Right ventricle myocardium superior (tissue), 1 donor: ENCODE measurements around the gene ANO2. TPM values are rescaled to one million over a fixed set of nuclear protein-coding genes. Genes with fewer than 3 reads are reported as not detected.

ENCODE experiments used
- ATAC-seq: fragments of 200-7000 bp; cut with Tn5 transposase; one replicate; pipeline ENCODE4 v1.9.1; 2020; ENCODE audit warnings: mild to moderate bottlenecking; ENCODE audit not compliant: poor library complexity
- DNase-seq: peaks from one replicate; pipeline ENCODE4 v3.0.0-alpha.2; 2020
- intact Hi-C: fragments of 100-400 bp; cut with DNase I; formaldehyde crosslinking; loops from one replicate; pipeline ENCODE4 v1.11.2; 2022
- total RNA-seq: library from RNA; stranded (reverse); fragmentation: NEBNext Ultra II Directional; extraction: Animal tissue kit (Norgen Biotek cat#: 25700); gene quantifications from one replicate; pipeline ENCODE4 v1.2.1, GENCODE V29; 2021
- donor health status: DM: no; HTN: yes; CAD: no; lungs with severe emphysema.

ANO2 gene
- total RNA-seq, 1 donor from 2014 or later: 12.6 TPM

DNA sequence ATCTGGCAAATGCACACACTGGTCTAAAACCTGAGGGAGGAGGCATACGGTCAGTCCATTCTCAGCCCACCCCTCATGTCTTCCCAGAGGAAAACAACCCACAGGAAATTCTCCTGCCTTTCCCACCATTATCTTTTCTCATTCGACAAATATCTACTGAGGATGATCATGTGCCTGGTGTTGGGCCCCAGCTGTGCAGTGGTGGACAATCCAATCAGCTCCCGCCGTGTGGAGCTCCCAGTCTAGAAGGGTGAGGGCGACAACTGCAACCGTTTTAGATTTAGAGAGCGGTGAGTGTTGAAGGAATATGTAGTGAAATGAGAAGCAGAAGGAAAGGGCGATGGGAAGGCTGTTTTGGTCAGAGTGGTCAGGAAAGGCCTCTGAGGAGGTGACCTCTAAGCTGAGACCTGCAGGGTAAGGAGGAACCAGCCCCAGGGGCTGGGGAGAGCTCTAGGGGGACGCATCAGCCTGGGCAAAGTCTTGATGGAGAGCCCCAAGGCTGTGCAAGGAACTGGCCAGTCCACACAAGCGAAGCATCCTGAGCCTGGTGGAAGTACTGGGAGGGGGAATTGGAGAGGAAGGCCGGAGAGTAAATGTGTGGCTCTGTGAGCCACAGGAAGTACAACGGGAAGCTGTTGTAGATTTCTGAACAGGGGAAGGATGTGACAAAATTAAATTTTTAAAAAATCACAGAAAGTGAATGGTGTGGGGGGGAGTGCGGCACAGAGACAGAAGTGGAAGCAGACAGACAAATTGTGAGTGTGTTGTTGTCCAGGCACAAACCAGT is 320.4 kb downstream of the ANO2 start:
- DNase-seq: no peak
- no peak for ATAC-seq
- intact Hi-C loops: no loop called here

DNA sequence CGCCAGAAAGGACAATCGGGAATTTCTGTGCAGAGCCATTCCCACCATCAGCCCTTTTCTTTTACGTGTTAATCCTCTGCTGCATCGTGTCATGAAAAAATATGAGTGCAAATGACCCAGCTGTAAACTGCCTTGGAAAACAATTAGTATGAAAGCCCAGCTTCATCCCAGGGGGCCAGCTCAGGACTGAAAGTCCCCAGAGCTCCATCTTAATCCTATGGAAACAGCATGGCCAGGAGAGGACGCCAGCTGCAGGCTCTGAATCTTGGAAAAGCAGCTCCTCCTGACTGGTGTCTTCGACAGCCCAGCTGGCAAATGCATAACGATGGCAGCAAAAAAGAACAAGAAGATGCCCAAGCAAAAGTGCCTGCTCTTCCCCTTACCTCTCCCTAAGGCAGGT is 321.6 kb downstream of the ANO2 start:
- no peak for DNase-seq
- intact Hi-C loops: no loop called here
- no peak for ATAC-seq

DNA sequence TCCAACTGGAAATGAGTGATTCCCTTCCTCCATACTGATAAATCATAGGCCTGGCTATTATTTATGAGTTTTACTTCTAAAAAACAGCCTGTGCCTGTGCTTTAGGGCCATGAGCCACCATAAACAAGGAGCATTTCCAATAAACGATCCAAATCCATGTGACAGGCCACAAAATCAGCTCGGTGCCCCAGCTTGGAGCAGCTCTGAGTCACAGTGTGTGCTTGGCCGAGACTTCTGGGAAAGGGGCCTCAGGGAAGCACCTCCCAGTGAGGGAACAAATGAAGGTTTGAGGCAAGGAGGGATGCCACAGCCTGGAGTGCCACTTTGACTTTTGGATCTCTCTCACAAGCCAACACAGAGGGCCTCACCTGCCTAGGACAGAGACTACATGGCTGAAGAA is 322.8 kb downstream of the ANO2 start:
- no peak for ATAC-seq
- DNase-seq: no peak
- intact Hi-C loops: no loop called here

DNA sequence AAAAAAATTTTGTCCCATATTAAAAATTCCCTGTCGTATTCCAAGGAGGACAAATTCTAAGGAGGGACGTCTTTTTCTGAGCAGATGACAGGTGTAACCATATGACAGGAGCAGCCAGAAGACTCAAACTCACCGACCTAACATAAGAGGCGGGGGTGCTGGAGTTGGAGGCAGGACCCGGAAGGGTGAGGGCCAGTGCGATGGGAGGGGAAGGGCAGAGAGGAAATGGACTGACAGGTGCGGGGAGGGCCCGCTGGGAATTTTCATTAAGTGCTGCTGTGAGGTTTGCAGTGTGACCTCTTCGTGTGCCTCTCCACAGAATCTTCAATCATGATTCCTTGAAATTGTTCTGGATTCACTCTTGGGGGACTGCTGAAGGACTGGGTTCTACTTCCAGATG is 323.7 kb downstream of the ANO2 start:
- no peak for DNase-seq
- no peak for ATAC-seq
- intact Hi-C loops: no loop called here

DNA sequence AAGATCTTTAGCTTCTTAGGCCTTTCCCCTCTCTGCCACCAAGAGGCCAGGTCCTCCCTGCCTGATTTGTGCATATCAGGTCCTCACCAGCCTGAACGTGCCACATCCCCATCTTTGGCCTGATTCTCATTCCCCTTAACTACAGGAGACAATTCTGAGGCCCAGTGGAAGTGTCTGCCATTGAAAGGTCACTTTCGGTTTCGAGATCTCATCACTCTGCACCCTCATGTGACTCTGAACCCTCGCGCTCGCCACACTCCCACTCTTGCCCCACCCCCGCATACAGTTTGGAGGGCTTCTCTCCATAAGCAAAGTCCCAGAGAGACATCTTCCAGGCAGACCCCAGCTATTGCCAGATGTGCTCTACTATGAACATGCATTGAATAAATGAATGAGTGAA is 324.2 kb downstream of the ANO2 start:
- intact Hi-C loops: no loop called here
- ATAC-seq (no peak), DNase-seq (no peak)

DNA sequence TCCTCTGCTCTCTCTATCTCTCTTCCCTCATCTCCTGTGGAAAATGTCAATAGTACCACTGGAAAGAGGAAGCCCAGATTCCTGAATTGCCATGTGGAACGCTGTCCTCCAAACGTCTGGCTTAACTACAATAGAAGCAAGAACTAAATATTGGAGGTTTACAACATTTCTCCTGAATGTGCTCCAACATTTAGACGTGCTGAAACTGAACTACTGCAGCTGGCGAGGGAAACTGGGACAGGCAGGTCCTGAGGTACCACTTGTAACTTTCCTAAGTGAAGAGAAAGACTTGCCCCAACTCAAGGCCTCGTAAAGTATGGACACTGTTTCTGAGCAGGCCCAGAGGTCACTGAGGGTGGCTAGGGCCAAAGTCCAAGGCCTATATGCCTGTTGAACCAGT is 325.4 kb downstream of the ANO2 start:
- DNase-seq (no peak), ATAC-seq (peak; percentile 65)
- intact Hi-C loops: no loop called here

DNA sequence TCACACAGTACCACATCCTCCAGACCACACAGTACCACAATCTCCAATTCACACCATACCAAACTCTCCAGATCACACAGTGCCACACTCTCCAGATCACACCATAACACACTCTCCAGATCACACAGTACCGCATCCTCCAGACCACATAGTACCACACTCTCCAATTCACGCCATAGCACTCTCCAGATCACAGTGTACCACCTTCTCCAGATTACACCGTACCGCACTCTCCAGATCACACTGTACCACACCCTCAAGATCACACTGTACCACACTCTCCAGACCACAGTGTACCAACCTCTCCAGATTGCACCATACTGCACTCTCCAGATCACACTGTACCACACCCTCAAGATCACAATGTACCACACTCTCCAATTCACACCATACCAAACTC is 328.2 kb downstream of the ANO2 start:
- DNase-seq (no peak), ATAC-seq (no peak)
- intact Hi-C loops: no loop called here

DNA sequence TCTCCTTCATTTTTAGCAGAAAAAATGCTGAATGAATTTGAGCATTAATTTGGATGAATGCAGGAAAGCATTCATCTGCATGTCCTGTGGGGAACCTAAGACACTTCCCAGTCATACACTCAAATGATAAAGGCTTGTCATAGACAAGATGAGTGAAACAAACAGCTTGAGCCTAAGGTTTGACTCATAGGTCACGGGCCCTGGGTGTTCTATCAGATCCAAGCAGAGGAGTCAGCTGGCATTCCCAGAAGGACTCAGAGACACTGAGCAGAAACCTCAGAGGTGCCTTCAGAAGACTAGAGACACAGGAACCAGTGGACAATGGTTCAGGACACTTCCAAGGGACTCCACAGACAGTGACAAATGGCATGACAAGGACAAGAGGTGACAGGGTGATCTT is 329.3 kb downstream of the ANO2 start:
- DNase-seq: no peak
- ATAC-seq: no peak
- intact Hi-C loops: no loop called here

DNA sequence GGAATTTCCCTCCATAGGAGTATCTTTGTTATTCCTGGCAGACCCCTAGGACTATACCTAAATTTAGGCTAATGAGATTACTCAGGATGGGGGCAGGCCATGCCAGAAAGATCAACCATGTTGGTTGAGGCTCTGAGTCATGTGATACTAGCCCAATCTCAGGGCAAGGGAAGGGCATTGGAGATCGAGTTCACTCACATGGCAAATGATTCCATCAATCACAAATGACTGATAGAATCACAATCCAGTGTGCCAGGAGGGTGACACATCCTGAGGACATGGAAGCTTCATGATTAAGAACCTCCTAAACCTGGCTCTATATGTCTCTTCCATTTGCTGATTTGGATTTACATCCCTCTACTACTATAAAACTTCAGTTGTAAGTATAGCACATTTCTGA is 330.8 kb downstream of the ANO2 start:
- no peak for DNase-seq
- no peak for ATAC-seq
- intact Hi-C loops: no loop called here

DNA sequence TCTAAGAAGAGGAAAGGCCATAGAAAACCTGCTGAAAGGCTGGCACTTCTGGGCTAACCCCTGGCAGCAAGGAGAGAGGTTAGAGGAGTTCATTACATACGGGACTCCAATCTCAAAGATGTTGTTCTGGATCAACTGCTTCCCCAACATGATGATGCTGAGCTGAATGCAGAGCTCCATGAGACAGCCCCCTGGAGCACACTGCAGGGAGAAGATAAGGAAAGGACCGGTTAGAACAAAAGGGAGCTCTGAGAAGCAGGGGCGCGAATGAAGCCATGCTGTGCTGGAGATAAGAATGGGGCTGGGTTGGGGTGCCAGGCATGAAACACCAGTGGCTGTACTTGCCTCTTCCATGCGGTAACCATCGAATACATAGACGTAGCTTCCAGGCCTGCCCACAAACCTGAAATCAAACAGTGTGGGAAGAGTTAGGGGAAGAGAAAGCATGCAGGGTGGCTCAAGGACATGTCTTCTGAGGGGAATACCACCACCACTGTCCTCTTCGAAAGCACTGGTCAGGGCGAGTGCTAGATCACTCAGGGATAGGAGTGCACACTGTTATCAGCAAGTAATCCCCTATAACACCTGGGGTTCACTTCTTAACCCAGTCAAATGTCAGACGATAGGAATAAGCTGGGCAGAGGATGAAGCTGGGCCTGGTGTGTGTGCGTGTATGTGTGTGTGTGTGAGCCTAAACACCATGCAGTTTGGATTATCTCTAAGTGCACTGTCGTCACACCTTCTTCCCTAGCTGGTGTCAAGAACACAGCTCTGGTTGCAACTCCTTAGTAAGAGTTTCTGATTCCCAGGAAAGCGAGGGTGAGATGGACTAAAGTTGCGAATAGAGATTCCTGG is 332.3 kb downstream of the ANO2 start:
- DNase-seq (no peak), ATAC-seq (no peak)
- intact Hi-C loops: no loop called here

DNA sequence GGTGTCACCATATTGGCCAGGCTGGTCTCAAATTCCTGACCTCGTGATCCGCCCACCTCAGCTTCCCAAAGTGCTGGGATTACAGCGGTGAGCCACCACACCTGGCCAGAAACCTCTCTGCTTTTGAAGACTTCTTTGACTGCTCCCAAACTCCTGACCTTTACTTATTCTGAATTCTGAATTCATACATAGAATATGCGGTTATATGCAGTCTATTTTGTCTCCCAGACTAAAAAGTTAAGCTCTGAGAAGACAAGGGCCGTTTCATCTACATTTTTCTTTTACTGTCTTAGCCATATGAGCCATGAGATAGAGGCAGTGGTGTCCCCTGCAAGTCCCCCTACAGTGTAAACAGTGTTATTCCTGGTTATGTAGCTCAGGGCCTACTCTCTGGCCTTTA is 333.9 kb downstream of the ANO2 start:
- DNase-seq (no peak), ATAC-seq (no peak)
- intact Hi-C loops: no loop called here

DNA sequence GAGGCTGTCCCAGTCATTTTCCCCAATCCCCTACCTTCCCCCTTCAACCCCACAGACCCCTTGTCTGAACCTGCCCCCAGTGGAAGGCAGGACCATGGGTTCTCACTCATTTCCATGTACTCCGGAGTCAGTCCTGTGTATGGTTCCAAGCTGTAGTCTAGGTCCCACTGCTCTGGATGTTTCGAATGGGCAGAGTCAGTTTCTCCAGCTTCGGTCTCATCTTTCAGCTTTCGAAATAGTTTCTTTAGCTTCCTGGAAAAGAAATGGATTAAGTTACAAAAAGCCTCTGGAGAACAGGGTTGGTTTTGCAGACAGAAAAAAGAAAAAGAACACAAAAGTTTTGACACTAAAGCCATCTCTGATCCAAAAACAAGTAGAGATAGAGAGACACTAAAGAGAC is 345.7 kb downstream of the ANO2 start:
- ATAC-seq: no peak
- intact Hi-C loops: no loop called here

DNA sequence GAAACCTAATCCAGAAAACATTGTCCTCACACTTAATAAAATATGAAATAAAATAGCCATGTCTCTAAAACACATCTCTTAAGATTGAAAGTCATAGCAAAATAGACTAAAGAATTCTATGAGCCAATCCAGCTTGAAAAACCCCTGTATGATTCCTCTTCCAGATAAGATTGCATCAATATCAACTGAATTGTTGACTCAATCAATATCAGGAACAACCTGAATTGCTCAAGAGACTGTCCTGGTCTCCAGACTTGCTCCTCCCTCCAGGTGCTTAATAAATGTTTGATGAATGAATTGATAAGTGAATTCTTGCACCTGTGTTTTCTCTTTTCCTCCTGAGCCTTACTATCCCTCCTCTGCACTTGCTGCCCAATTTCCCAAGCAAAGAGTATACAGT is 351.1 kb downstream of the ANO2 start:
- intact Hi-C loops: no loop called here
- ATAC-seq (no peak), DNase-seq (no peak)

More for the DNA sequence above, 345.7 kb downstream of the ANO2 start:
- DNase-seq: no peak

DNA sequence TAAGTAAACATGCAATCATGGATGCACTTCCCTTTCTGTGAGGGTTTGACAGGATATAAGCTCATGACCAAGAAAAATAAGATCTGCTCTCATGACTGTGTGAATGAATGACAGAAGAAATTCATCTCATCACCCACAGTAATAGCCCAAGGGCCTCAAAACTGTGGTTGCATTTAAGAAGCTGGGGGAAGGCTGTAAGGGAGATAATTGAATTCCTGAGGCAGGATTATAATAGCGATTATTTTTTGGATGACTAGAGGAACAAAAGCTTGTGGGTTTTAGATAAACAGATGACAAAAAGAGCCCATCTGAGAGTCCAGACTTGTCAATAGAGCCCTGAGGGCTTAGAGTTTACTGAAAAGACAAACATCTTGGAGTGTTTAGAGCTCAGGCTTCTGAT is 352.0 kb downstream of the ANO2 start:
- intact Hi-C loops: no loop called here
- DNase-seq (no peak), ATAC-seq (no peak)

DNA sequence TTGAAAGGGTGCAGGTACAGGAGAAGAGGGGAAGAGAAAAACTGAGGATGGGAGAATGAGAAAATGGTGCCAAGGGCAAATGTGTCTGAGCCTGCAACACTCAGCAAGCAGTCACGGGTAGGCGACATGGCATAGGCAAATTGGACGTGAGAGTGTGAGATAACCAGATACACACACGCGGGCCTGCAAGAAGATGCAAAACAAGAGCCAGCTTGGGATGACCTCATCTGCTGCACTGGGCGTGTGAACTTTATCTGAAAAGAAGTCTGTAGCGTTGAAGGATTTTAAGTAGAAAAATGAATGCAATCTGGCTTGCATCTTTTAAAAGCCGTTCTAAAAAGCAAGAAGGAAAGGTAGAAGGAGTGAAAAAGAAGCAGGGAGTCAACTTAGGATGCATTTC is 352.7 kb downstream of the ANO2 start:
- ATAC-seq (no peak), DNase-seq (no peak)
- intact Hi-C loops: no loop called here

DNA sequence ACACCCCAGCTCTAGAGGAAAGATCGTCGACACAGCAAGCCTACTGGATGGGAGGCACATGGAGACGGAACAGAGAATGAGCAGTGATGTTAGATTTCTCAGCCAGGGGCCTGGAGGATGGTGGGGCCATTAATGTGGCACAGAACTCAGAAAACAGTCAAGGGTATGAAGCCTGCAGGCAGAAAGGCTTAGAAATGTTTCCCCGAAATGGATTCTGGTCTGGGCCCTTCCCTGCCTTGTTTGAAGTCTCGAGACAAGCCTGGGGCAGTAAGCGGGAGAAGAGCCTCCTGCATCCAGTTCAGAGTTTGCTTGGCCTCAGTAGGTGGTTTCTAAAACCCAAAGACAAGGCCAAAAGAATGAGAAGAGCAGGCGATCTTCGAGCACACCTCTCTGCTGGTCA is 354.7 kb downstream of the ANO2 start:
- DNase-seq (no peak), ATAC-seq (no peak)
- intact Hi-C loops: no loop called here

DNA sequence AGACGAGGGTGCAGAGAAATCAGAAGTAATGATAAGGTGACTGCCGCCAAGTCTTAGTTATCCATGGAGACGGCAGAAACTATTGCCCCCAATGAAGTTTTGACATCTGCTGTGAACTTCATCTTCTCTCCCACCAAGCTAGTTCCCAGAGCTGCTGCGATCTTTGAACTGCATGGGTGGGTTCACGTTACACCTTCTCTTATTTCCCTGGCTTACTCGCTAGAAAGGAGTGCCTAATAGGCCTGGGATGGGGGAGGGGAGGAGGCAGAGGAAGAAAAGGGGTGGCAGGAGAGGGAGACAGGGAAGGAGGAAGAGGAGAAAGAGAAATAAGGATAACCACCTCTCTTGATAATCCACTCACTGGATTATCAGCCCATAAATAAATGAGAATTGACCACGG is 356.0 kb downstream of the ANO2 start:
- no peak for DNase-seq
- intact Hi-C loops: no loop called here
- ATAC-seq: no peak

DNA sequence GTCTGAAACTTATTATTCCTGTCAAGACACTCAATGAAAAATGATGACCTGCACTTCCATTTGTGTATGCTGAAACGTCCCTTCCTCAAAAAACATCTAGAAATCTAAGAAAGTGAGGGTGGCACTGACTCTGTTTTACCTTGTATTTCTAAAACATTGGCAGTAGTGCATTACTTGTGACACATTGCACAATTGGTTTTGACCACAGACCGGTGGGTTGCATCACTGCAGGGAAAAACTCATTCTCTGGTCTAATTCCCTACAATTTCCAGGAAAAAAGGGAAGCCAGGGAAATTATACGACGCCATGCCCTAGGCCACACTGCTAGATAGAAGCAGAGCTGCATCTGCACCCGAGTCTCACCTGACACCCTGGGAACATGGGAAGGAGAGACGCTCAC is 356.5 kb downstream of the ANO2 start:
- intact Hi-C loops: no loop called here
- no peak for ATAC-seq
- DNase-seq: no peak

DNA sequence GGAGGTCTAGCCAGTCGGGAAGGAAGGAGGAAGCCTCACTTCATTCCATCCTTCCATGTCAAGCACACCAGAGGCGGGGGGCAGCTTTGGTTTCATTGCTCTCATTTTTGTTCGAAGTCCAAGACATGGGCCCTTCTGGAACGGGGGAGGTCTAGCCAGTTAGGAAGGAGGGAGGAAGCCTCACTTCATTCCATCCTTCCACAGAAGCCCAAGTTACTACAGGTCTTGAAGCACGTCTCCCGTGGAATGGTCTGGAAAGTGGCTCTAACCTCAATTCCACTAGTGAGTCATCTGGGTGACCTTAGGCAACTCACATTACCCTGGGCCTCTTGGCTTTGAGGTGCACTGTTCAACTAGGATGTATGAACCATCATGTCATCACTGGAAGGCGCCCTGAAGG is 356.9 kb downstream of the ANO2 start:
- DNase-seq (no peak), ATAC-seq (no peak)
- intact Hi-C loops: no loop called here

DNA sequence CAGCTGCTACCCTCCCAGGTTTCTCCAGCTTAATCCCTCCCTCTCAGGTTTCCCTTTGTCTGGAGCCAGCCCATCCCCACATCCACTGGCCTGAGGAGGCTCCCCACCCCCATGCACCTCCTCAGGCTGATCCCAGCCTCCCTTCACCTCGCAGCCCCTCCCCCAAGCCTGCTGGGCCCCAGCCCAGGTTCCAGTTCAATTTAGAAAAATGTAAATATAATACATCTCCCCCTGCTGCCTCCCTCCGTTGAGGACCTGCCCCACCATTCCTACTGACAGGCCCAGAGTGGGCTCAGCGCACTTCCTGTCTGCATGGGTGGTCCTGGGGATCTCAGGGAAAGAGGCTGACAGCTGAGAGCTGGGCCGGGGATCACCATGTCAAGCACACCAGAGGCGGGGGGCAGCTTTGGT is 357.3 kb downstream of the ANO2 start:
- intact Hi-C loops: no loop called here
- DNase-seq (no peak), ATAC-seq (no peak)
